Suppressor macrophage treated with lipopolysaccharide for 1 hour (primary cell): ENCODE measurements around the gene TMEM231.
"Not testable (repeated sequence)": the region's sequence is repeated elsewhere in the genome, so short reads cannot be mapped to it uniquely, and the experiment has no call there.

Experiments
- DNase-seq, 3 donors: peaks; one replicate each; pipeline ENCODE4 v3.0.0-alpha.2; 2020 to 2022

Gene TMEM231

DNA sequence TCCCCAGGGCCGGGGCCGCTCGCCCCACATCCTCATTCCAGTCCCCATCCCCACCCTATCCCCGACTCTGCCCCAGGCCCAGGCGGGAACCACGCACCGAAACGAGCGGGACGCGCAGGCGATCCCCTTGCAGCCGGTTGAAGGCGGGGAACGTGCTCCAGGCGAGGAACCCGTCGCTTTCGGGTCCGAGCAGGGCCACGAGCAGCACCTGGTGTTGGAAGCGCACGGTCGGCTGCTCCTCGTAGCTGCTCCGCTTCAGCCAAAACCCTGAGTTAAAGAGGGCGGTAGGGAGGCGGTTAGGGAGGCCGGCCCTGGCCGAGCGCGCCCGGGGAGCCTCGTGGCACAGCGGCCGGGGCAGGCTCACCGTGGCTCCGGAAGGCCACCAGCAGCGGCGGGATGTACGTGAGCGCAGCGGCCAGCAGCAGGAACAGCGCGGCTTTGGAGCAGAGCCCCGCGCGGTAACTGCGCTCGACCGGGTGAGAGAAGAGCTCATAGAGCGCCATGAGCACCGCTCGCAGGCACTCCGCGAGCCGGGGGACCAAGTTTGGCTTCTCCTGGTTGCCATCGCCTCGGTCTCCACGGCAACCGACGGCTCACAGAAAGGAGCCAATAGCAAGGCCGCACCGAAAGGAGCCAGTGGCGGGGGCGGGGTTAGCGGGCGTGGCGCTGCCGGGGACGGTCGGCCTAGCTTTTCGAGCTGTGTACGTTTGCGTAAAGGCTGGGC, at the start of gene TMEM231:
Gene TMEM231, minus strand, starts transcription at position 546 of the 724 bp plus-strand sequence. Its CDS starts 43 bp downstream, at position 503.
- DNase-seq = peak; percentile 92 to 97 (median 96)

DNA sequence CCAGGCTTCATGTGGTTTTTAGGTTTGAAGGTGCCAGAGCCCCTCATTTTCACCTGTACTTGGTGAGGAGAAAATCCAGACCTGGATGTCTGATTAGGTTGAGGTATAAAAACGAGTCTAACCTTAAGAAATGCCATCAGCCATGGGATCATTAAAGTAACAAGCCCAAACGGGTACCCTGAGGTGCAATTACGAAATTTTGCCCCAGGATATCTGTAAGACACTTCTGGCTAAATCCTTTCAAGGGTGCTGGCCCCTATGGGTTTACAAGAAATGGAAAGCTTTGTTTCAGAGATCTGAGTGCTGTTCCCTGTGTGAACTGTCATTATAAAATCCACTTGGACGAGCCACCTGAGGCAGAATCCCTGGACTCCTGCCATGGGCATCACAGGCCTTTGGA, 47.2 kb upstream of the TMEM231 start:
- DNase-seq = no peak

DNA sequence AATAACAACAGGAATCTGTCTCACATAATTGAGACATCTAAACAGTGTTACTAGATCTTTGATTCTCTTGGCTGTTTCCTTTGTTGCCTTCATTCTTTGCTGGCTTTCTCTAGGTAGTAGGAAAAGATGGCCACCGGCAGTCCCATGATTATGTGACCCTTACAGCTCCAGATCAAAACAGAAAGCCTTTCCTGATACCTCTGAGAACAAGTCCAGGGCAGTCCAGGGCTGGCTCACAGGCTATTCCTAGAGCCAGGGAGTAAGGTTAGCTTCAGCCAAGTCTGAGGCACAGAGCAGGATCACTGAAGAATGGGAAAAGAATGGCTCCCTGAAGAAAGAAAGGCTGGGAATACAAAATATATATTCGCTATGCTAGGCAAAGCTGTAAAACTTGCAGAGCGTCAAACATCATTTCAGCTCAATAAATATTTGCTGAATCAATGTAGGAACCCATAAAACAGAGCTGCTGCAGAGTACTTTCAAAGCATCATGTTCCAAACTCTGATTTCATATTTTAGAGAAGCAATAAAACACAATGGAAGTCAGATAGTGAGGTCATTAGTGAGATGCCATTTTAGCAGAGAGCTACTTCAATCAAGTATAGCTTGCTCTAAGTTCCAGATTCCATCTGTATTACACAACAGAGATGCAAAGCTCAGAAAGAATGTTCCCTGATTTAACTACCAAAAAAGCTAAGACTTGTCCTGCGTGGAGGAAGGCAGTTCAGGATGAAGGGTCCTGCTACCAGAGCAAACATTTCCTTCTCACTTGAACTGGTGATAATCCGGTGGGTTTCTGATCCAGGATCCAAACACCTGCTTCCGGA, 43.6 kb upstream of the TMEM231 start:
- DNase-seq = no peak

GRCh38 chr16:75593825-75594820, 38.1 kb upstream of the TMEM231 start:
- no peak for DNase-seq

DNA sequence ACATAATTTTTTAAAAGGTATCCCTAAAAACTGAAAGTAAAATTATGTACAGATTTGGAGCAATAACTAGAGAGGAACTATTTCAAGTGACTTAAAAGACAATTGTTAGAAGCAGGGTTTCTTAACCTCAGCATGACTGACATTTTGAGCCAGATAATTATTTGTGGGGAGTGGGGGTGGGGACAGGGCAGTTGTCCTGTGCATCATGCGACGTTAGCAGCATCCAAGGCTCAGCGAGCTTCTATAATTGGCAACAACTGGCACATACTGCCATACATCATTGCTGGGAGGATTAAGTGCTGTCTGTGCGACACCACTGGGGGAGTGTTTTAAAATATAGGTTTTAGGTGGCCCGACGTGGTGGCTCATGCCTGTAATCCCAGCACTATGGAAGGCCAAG, 37.3 kb upstream of the TMEM231 start:
- no peak for DNase-seq

DNA sequence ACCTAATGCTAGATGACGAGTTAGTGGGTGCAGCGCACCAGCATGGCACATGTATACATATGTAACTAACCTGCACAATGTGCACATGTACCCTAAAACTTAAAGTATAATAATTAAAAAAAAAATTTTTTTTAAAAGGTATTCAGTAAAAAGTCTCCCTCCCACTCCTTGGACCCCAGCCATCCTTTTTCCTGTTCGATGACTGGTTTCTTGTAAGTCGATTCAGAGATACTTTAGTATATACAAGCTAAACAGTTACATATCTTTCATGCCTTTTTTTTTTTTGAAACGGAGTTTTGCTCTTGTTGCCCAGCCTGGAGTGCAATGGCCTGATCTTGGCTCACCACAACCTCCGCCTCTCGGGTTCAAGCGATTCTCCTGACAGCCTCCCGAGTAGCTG, 35.9 kb upstream of the TMEM231 start:
- DNase-seq = not testable (repeated sequence)

DNA sequence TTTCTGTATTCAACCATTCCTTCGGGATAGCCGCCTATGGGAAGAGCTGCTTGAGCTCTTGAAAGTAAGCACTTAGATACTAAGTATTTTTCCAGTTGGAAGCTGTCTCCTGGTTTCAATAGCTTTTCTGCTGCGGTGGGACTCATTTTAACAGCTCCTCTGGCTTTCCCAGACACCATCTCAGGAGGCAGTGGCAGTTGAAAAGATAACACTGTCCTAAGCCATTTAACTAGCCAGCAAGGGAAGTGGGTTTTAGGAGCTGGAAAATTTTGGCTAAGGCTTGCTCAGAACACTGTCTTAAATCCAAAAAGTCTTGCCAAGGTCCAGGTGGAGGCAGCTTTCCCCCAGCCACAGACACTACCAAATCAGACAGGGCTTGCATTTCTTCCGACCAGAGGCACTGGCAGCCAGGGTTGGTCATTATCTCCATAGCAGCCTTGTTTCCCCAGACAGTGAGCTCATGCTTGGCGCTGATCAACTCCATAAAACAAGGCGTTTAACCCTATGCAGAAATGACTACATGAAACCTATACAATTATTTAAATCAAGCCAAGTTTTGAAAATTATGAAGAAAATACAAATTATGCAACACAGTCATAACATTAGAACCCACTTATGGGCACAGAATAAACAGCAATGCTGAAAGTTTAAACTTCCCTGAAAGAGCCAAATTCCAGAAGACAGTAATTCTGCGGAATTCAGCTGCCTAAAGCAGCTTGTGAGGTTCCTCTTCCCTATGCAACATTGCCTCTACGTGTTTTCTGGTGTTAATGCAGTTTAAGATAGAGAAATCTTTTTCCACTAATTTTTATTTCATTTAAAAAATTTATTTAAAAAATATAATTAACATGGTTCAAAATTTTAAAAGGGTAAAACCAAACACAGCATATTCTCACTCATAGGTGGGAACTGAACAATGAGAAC, 35.1 kb upstream of the TMEM231 start:
- no peak for DNase-seq

GRCh38 chr16:75589306-75589705, 33.3 kb upstream of the TMEM231 start:
- DNase-seq = no peak

DNA sequence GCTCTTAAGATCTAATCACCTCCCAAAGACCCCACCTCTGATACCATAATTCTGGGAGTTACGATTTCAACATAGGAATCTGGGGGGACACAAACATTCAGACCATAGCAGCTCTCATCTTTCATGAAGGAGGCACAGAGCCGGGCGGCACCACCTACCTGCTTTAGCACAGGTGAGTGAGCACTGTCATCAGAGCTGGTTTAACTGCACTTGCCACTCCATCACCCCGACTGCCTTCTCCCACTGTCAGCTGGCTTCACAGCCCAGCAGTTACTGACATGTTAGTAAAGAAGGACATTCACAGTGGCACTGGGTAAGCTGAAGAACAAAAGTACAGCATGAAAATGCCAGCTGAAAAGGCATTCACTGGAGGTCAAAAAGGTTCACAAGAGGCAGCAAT, 32.7 kb upstream of the TMEM231 start:
- no peak for DNase-seq

GRCh38 chr16:75584108-75584507, 28.1 kb upstream of the TMEM231 start:
- DNase-seq = no peak

DNA sequence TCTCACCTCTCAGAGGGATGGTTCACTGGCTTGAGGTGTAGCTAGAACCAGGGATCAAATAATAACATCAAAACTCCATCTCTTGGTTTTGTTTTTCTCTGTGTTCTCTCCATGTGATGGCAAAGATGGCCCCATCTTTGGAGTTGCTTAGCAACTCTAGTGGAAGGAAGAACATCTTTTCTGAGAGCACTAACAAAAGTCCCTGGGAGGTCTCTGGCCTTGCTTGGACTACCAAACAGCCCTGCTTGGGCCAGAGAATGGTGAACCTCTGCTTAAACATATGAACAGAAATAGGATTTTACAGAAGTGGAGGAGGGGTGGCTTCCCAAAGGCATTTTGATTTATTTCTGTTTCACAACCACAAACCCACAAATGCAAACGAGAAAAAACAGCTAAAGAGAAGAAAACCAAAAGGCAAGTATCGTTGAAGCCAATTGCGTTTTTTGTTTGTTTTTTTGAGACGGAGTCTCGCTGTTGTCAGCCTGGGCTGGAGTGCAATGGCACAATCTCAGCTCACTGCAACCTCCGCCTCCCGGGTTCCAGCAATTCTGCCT, 23.3 kb upstream of the TMEM231 start:
- no peak for DNase-seq

GRCh38 chr16:75578725-75579124, 22.7 kb upstream of the TMEM231 start:
- no peak for DNase-seq

GRCh38 chr16:75578212-75578611, 22.2 kb upstream of the TMEM231 start:
- no peak for DNase-seq

DNA sequence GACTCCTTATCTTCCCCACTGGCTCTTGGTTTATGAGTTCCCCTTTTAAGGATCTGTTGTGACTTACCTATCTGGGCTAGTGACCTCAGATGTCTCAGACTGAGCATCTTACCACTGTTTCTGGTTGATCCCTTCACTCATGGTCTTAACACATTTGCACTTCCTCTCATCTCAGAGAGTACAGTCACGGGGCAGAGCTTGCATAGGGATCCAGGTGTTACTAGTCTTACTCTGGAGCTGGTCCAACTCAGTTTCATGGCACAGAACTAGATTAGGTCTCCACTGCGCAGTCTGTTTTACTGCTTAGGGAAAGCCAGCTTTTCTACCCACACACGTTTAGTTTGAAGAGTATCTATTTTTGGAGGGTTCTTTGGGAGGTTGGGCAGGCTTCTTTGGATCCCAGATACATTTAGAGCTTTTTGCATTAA, 20.3 kb upstream of the TMEM231 start:
- no peak for DNase-seq

DNA sequence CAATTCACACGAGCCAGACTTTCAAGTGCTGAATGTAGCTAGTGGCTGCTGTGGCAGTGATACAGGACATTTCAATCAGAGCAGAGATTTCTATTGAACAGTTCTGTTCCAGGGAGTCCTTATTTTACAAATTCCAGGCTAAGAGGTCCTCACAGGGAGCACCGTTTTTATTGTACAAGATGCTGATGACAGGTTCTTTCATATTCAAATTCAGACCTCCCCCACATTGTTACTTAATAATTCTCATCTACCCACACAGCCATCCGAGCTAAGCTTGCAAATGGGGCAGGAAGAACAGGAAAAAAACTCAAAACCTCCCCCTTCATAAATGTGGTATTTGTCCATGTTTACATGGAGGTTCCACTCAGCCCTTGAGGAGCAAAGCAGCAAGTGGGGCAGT, 19.9 kb upstream of the TMEM231 start:
- DNase-seq = peak; percentile 27 to 44 (median 36)

GRCh38 chr16:75573955-75574354, 17.9 kb upstream of the TMEM231 start:
- no peak for DNase-seq

DNA sequence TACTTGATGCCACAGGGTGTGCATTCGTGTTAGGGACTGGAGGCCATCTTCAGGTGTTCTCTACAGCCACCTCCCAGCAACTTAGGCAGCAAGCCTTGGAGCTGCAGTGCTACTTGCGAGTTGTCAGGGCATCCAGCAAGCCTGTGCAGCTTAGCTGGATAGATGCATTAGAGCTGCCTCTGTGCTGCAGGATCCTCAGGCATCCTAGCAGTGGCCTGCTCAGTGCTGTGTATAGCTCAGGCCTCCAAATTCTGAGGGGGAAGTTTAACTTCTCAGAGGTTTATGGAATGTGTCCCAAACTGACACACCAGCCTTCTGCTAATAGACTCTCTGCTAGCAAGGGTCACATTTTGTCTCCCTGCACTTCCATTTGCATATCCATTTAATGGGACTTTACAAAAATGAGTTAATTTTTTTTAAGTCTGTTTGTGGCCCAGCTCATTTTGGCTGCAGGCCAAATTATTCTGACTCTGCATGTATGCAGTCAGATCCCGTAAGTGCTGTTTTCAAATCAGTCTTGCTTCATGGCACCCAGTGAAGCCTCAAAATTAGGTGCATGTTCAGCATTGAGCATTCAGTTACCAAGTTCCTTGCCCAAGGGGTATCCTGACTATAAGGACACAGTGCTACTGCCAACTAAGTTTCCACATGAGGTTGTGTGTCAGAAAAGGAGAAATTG, 17.0 kb upstream of the TMEM231 start:
- DNase-seq = no peak

DNA sequence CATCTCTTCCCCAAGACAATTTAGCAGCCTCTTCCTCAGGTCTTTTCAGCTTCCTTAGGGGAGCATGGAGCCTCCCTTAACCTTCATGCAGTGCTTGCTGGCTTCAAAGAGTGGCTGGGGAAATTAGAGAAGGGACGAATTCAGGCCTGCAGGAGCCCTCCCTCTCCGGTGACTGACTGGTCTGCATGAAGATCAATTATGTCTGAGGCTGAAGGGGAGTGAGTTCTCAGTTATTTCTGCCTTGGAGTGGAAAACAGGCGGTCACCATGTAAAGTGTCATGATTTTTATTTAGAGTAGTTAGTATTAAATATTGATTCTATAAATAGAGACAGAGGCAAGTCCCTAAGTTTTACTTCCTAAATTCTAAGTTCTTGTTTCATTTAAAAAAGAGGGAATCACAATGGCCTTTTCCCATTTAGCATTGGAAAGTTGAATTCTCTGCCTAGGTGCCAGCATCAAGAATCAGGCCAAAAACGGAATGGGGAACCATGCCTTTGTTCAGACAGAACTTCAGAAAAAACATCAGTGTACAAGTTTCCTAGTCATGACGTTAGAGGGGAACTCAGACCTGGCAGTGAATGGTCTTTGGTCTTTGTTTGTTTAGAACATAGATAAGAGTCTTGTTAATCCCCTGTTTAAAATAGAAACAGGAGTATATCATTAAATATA, 14.5 kb upstream of the TMEM231 start:
- peak; percentile 67 to 81 (median 71) for DNase-seq

- no peak for DNase-seq
Observed at GRCh38 chr16:75567911-75568310, 11.9 kb upstream of the TMEM231 start.

GRCh38 chr16:75566758-75567255, 10.8 kb upstream of the TMEM231 start:
- DNase-seq = peak in 2 of 3 donors; percentile 33 to 47
